OCI-LY3 (cell line): ENCODE data around the gene BCAT1.
"Not testable (repeated sequence)": the region's sequence is repeated elsewhere in the genome, so short reads cannot be mapped to it uniquely, and the experiment has no call there.

Experiments
- H2AFZ ChIP-seq: fragments of 200-600, 300-600 bp; shearing (Covaris generic); 2 replicates; pipeline ENCODE4 v1.6.0; 2014; ENCODE audit warnings: antibody characterized with exemption, low read depth, low read length
- H3K27ac ChIP-seq: fragments of 200-600, 300-600 bp; sonication (generic); 2 replicates; pipeline ENCODE4 v1.5.1; 2014; ENCODE audit warnings: mild to moderate bottlenecking, low read length, moderate library complexity, mixed read lengths
- H3K27me3 ChIP-seq: fragments of 200-600, 300-600 bp; sonication (generic); 2 replicates; pipeline ENCODE4 v1.6.1; 2014; ENCODE audit warnings: low read depth, low read length, mixed read lengths
- H3K36me3 ChIP-seq: fragments of 200-600, 300-600 bp; sonication (generic); replicated peaks from 2 replicates; pipeline ENCODE3; 2014; ENCODE audit warnings: low read depth, low read length, mixed read lengths
- H3K4me1 ChIP-seq: fragments of 300-600, 200-600 bp; sonication (generic); 2 replicates; pipeline ENCODE4 v1.6.1; 2014; ENCODE audit warnings: low read length, mixed read lengths
- H3K4me2 ChIP-seq: fragments of 200-600, 300-600 bp; sonication (generic); 2 replicates; pipeline ENCODE4 v1.6.1; 2014; ENCODE audit warnings: low read length, mixed read lengths
- H3K4me3 ChIP-seq: fragments of 300-600, 200-600 bp; sonication (generic); 2 replicates; pipeline ENCODE4 v1.5.1; 2014; ENCODE audit warnings: antibody characterized with exemption, mild to moderate bottlenecking, low read length, moderate library complexity
- H3K79me2 ChIP-seq: fragments of 300-600, 200-600 bp; shearing (Covaris generic); 2 replicates; pipeline ENCODE4 v1.6.1; 2014; ENCODE audit warnings: mild to moderate bottlenecking, low read length, mixed read lengths
- H3K9ac ChIP-seq: fragments of 300-600, 200-600 bp; shearing (Covaris generic); 2 replicates; pipeline ENCODE4 v1.6.0; 2014; ENCODE audit warnings: mild to moderate bottlenecking, low read length, moderate library complexity
- H3K9me3 ChIP-seq: fragments of 200-600, 300-600 bp; shearing (Covaris generic); 2 replicates; pipeline ENCODE4 v1.6.1; 2014; ENCODE audit warnings: low read length, mixed read lengths; ENCODE audit not compliant: insufficient read depth
- H4K20me1 ChIP-seq: fragments of 200-600, 300-600 bp; sonication (generic); 2 replicates; pipeline ENCODE4 v1.6.1; 2016; ENCODE audit warnings: low read length, mixed read lengths; ENCODE audit not compliant: insufficient read depth
- CTCF ChIP-seq: fragments of 200-600, 300-600 bp; sonication (generic); IDR thresholded peaks from 2 replicates; pipeline ENCODE4 v1.5.1; 2014; ENCODE audit warnings: antibody characterized with exemption, low read length, low read depth
- EZH2phosphoT487 ChIP-seq: fragments of 200-600 bp; shearing (Covaris generic); IDR thresholded peaks from 2 replicates; pipeline ENCODE4 v1.6.1; 2018; ENCODE audit warnings: antibody characterized with exemption, mixed run types, low read depth

The BCAT1 gene

GRCh38 chr12:24814379-24815113 lies 134.4 kb downstream of the BCAT1 start:
- H4K20me1 ChIP-seq: no peaks in the 10 kb centered on the region
- H3K9ac ChIP-seq: peak overlapping the region; percentile 72
- no peak overlapping the region for H2AFZ ChIP-seq
- peaks cover 60% of the 10 kb centered on the region for H3K36me3 ChIP-seq
- TF ChIP-seq EZH2phosphoT487 (no peak), CTCF (no peak)
- peak overlapping the region; percentile 62 for H3K4me3 ChIP-seq
- peak overlapping the region; percentile 94 for H3K27ac ChIP-seq
- H3K4me2 ChIP-seq: peak overlapping the region; percentile 87
- no peaks in the 10 kb centered on the region for H3K27me3 ChIP-seq
- no peaks in the 10 kb centered on the region for H3K79me2 ChIP-seq
- no peaks in the 10 kb centered on the region for H3K9me3 ChIP-seq
- peaks cover 72% of the 10 kb centered on the region for H3K4me1 ChIP-seq

GRCh38 chr12:24810378-24810777 lies 138.5 kb downstream of the BCAT1 start:
- H3K27ac ChIP-seq: no peak overlapping the region
- no peak overlapping the region for H2AFZ ChIP-seq
- H3K79me2 ChIP-seq: no peaks in the 10 kb centered on the region
- H3K4me3 ChIP-seq: no peak overlapping the region
- no peak for TF ChIP-seq EZH2phosphoT487
- TF ChIP-seq CTCF: no peak
- H3K9ac ChIP-seq: no peak overlapping the region
- H3K27me3 ChIP-seq: no peaks in the 10 kb centered on the region
- 0 out of 2 replicates have a peak, but pooled peaks cover 2% of the 10 kb centered on the region for H3K9me3 ChIP-seq
- no peak overlapping the region for H3K4me2 ChIP-seq
- H4K20me1 ChIP-seq: no peaks in the 10 kb centered on the region
- H3K36me3 ChIP-seq: peaks cover 35% of the 10 kb centered on the region
- H3K4me1 ChIP-seq: peaks cover 30% of the 10 kb centered on the region

- Histone ChIP-seq H3K36me3 (peaks cover 35% of the 10 kb centered on the region), H3K4me1 (peaks cover 20% of the 10 kb centered on the region)
- not testable (repeated sequence) for H3K4me2 ChIP-seq, H3K79me2 ChIP-seq, H3K4me3 ChIP-seq, H3K9me3 ChIP-seq, H3K9ac ChIP-seq, H2AFZ ChIP-seq, H3K27ac ChIP-seq, H4K20me1 ChIP-seq, H3K27me3 ChIP-seq
Measured at GRCh38 chr12:24809306-24809705, 139.6 kb downstream of the BCAT1 start.

- Histone ChIP-seq H3K4me2 (no peak overlapping the region), H3K27me3 (no peaks in the 10 kb centered on the region), H3K4me1 (peaks cover 15% of the 10 kb centered on the region), H3K36me3 (peaks cover 35% of the 10 kb centered on the region), H3K27ac (no peak overlapping the region), H3K9me3 (peaks cover 5% of the 10 kb centered on the region; the same call in 1 of the 2 replicates), H3K79me2 (no peaks in the 10 kb centered on the region), H3K9ac (no peak overlapping the region), H4K20me1 (no peaks in the 10 kb centered on the region), H2AFZ (no peak overlapping the region), H3K4me3 (no peak overlapping the region)
- TF ChIP-seq EZH2phosphoT487: no peak
- TF ChIP-seq CTCF: no peak
Measured at GRCh38 chr12:24808651-24809050, 140.2 kb downstream of the BCAT1 start.
